K562 (cell line): ENCODE data around the gene PLSCR3. TPM values are rescaled to one million over a fixed set of nuclear protein-coding genes. Genes with fewer than 3 reads are reported as not detected.
A peak's percentile ranks its signal among the peaks of the same experiment; 100 is the strongest.

Source experiments
- ATAC-seq: fragments of 200-7000 bp; cut with Tn5 transposase; 3 replicates; pipeline ENCODE4 v1.9.1; 2020; ENCODE audit warnings: moderate library complexity
- BruUV-seq: library from RNA; stranded (reverse); fragments of 400-500 nt; replicated peaks from 2 replicates; lab custom pipeline; 2021; lab: Mats Ljungman, UMichigan
- CTCF ChIA-PET: fragments of 300-600 bp; formaldehyde crosslinking; extraction: SDS; loops from one replicate; lab custom pipeline; 2021; ENCODE audit warnings: low intra/inter-chr PET ratio; lab: Yijun Ruan, JAX
- POLR2A ChIA-PET: fragments of 300-600, 350-650 bp; sonication (Branson Sonifier 250); formaldehyde crosslinking; extraction: SDS; loops from one replicate; lab custom pipeline; 2021; ENCODE audit warnings: antibody characterized with exemption, inconsistent platforms; lab: Yijun Ruan, JAX
- DNase-seq, 4 experiments: peaks; one replicate each; pipeline versions ENCODE4 v3.0.0 to v3.0.0-alpha.2; 2011 to 2018; ENCODE audit warnings: low spot score in 3 of 4, mixed read lengths in 3 of 4; ENCODE audit errors: extremely low read depth in 1 of 4
- FAIRE-seq: peaks from 2 replicates; lab custom pipeline; 2011; peaks lifted over from hg19 to GRCh38; lab: Jason Lieb, UNC
- H2AFZ ChIP-seq: 2 replicates; pipeline ENCODE4 v1.6.0; 2011; ENCODE audit warnings: low read depth, low read length, control low read depth, inconsistent platforms
- H3K27ac ChIP-seq: fragments of 200-600 bp; 3 replicates; pipeline ENCODE4 v1.8.0; 2011; ENCODE audit warnings: low read depth, mild to moderate bottlenecking, control low read depth, inconsistent platforms, low read length, moderate library complexity, mixed read lengths; ENCODE audit errors: extremely low read depth
- H3K27me3 ChIP-seq, 2 experiments: fragments of 300-600 bp in 1 of 2; 2 replicates in 1 of 2; 3 replicates in 1 of 2; pipeline versions ENCODE4 v1.6.0 to v1.8.0; 2011; ENCODE audit warnings: inconsistent platforms in 2 of 2, low read length in 2 of 2, mild to moderate bottlenecking in 1 of 2, mixed read lengths in 1 of 2, moderate library complexity in 1 of 2; ENCODE audit not compliant: control insufficient read depth in 2 of 2, insufficient read depth in 2 of 2
- H3K36me3 ChIP-seq: fragments of 300-600 bp; 3 replicates; pipeline ENCODE4 v1.8.0; 2011; ENCODE audit warnings: mild to moderate bottlenecking, low read length, inconsistent platforms; ENCODE audit not compliant: control insufficient read depth, insufficient read depth
- H3K4me1 ChIP-seq, 2 experiments: fragments of 200-600 bp in 1 of 2; replicated peaks in 1 of 2; 2 replicates in 1 of 2; 3 replicates in 1 of 2; pipeline versions ENCODE4 v1.5.1 to v1.8.0; 2011; ENCODE audit warnings: inconsistent platforms in 2 of 2, low read length in 2 of 2, mild to moderate bottlenecking in 1 of 2, mixed read lengths in 1 of 2, moderate library complexity in 1 of 2; ENCODE audit not compliant: control insufficient read depth in 2 of 2, insufficient read depth in 2 of 2
- H3K4me2 ChIP-seq: 2 replicates; pipeline ENCODE4 v1.6.1; 2011; ENCODE audit warnings: low read length, control low read depth, inconsistent platforms, mixed read lengths; ENCODE audit not compliant: insufficient read depth
- H3K4me3 ChIP-seq: fragments of 200-600 bp; sonication (generic), shearing (Covaris generic); 2 replicates; pipeline ENCODE4 v1.5.1; 2016; ENCODE audit warnings: control low read depth, inconsistent platforms
- H3K79me2 ChIP-seq: fragments of 200-600 bp; 3 replicates; pipeline ENCODE4 v1.8.0; 2011; ENCODE audit warnings: low read length, inconsistent platforms; ENCODE audit not compliant: control insufficient read depth, insufficient read depth
- H3K9ac ChIP-seq, 2 experiments: 2 replicates each; pipeline versions ENCODE4 v1.6.0 to v1.6.1; 2011; ENCODE audit warnings: low read depth in 2 of 2, low read length in 2 of 2, control low read depth in 1 of 2, inconsistent platforms in 1 of 2, mild to moderate bottlenecking in 1 of 2, mixed read lengths in 1 of 2; ENCODE audit not compliant: insufficient read depth in 1 of 2
- H3K9me1 ChIP-seq: one replicate; pipeline ENCODE4 v1.6.0; 2011; ENCODE audit warnings: inconsistent platforms, mild to moderate bottlenecking, low read length, moderate library complexity; ENCODE audit not compliant: control insufficient read depth, insufficient read depth
- H3K9me3 ChIP-seq: replicated peaks from 2 replicates; pipeline ENCODE4 v1.5.1; 2011; ENCODE audit warnings: low read depth, low read length, inconsistent platforms; ENCODE audit not compliant: control insufficient read depth, insufficient read depth
- H4K20me1 ChIP-seq: replicated peaks from 2 replicates; pipeline ENCODE4 v1.6.1; 2011; ENCODE audit warnings: low read length, inconsistent platforms, mixed read lengths; ENCODE audit not compliant: control insufficient read depth, insufficient read depth
- CEBPG ChIP-seq, 3 experiments: fragments of 200-800 bp in 1 of 3; sonication (Bioruptor generic) in 1 of 3; sonication (generic) in 1 of 3; formaldehyde crosslinking in 1 of 3; IDR thresholded peaks in 2 of 3; conservative IDR thresholded peaks in 1 of 3; 2 replicates each; pipeline versions ENCODE4 v1.6.1 to v1.8.0; 2016 to 2022; ENCODE audit warnings: missing compliant biosample characterization in 2 of 3, missing genetic modification characterization in 2 of 3, mild to moderate bottlenecking in 1 of 3, missing genetic modification reagents in 1 of 3
- CHD2 ChIP-seq: IDR thresholded peaks from 2 replicates; pipeline ENCODE4 v1.6.1; 2011; ENCODE audit warnings: low read depth, low read length
- PHF8 ChIP-seq: fragments of 200-600 bp; sonication (generic); IDR thresholded peaks from 2 replicates; pipeline ENCODE4 v1.6.1; 2012; ENCODE audit warnings: mixed run types, mild to moderate bottlenecking, inconsistent platforms, low read length, moderate library complexity, borderline replicate concordance
- WGBS: fragments of 100-300 bp; shearing (Covaris generic); methylation state at CpG from one replicate; pipeline ENCODE4 v1.1.6; 2016; ENCODE audit warnings: low coverage, mixed read lengths; ENCODE audit not compliant: insufficient coverage; ENCODE audit errors: missing lambda C conversion rate; 5-methylcytosine and 5-hydroxymethylcytosine counted together
- in situ Hi-C: fragments of 300-500 bp; cut with MboI; formaldehyde crosslinking; loops from 4 replicates; pipeline ENCODE4 v1.15.0; 2018; ENCODE audit warnings: inconsistent platforms, mixed read lengths
- intact Hi-C: fragments of 100-400 bp; cut with micrococcal nuclease; formaldehyde crosslinking; loops from 2 replicates; pipeline ENCODE4 v1.14.2; 2022
- polyA plus RNA-seq, 8 experiments: library from polyadenylated mRNA; depleted of rRNA in 4 of 8; stranded (reverse) in 5 of 8; unstranded in 3 of 8; fragments of >200 nt; fragmentation: Nextera tagmentation in 2 of 8; fragmentation: Illumina TruSeq in 1 of 8; extraction: Ambion mirVana in 2 of 8; extraction: Trizol in 1 of 8; gene quantifications; 2 replicates each; pipeline versions ENCODE4 v1.2.1 to v1.2.3, GENCODE V29; 2011 to 2014; ENCODE audit warnings: inconsistent platforms in 1 of 8, missing spikeins in 1 of 8
- total RNA-seq, 7 experiments: library from RNA; depleted of rRNA in 6 of 7; stranded (reverse); fragments of >200 nt in 6 of 7; fragmentation: Illumina TruSeq in 2 of 7; extraction: Trizol in 2 of 7; gene quantifications; 2 replicates each; pipeline versions ENCODE4 v1.2.1 to v1.2.3, GENCODE V29; 2011 to 2021; ENCODE audit warnings: low replicate concordance in 1 of 7
- TF ChIP-seq, protein P1 (sequence below): sonication (generic); formaldehyde crosslinking; IDR thresholded peaks from 2 replicates; pipeline ENCODE4 v1.8.1; 2023; ENCODE audit warnings: mild to moderate bottlenecking, missing genetic modification reagents

PLSCR3 gene
- total and polyA plus RNA-seq, 9 of the 15 experiments (the other 6 are each of a cell fraction or from before 2014, with no cell fraction given) = 3.2 to 16.8 (median 4.5) TPM

DNA sequence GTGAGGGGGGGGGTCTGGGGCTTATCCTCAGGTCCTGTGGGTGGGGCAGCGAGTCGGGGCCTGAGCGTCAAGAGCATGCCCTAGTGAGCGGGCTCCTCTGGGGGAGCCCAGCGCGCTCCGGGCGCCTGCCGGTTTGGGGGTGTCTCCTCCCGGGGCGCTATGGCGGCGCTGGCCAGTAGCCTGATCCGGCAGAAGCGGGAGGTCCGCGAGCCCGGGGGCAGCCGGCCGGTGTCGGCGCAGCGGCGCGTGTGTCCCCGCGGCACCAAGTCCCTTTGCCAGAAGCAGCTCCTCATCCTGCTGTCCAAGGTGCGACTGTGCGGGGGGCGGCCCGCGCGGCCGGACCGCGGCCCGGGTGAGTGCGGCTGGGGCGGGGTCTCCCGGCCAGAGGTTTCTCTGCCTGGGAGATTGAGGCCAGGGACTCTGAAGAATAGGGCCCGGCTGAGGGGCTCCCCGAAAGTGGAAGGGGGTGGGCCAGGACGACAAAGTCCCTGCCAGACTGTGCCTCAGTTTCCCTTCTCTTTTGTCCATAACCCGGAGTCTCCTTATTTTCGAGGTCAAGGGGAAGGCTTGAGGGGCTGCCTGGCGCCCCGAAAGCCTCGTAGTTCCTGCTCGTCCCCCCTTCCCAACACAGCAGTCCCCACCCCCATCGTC, 45.3 kb upstream of the PLSCR3 start, which contains the start of gene FGF11:
Gene FGF11 (plus strand): TSS at position 51 of the 651 bp plus-strand sequence. CDS start 109 bp downstream, at position 160.
- Histone ChIP-seq H3K27ac (peak within 1 kb of the TSS; percentile 62; the same call in 1 of the 3 replicates), H3K4me1 (peaks cover 20 to 71% of the 10 kb centered on the region in 2 experiments; a peak in 4 of 5 replicates)
- in situ Hi-C loops = no loop called here

More for the DNA sequence above, 45.3 kb upstream of the PLSCR3 start, which contains the start of gene FGF11:
- Histone ChIP-seq H3K36me3 (no peaks in the 10 kb centered on the region), H3K9ac (peak within 1 kb of the TSS; percentile 68 to 92; a peak in 3 of 4 replicates), H3K9me1 (peaks cover 3% of the 10 kb centered on the region), H3K4me3 (peak within 1 kb of the TSS; percentile 52), H2AFZ (peak within 1 kb of the TSS; percentile 89), H3K9me3 (no peaks in the 10 kb centered on the region), H3K79me2 (peaks cover 7% of the 10 kb centered on the region; the same call in 2 of the 3 replicates), H3K27me3 (no peaks in the 10 kb centered on the region), H4K20me1 (no peaks in the 10 kb centered on the region), H3K4me2 (peak within 1 kb of the TSS; percentile 76)
- FAIRE-seq = no peak
- CTCF ChIA-PET = no interaction called here
- DNase-seq = no peak
- intact Hi-C loops = loop anchor here (5.0 kb wide), 2 partner anchors 37 to 43 kb away; partner anchors contain the start of genes POLR2A, SLC35G6 and TMEM256
- POLR2A ChIA-PET = interaction anchor here (0.8 kb wide), 1 partner anchor 117 kb away, joined by 3 read pairs; no protein-coding TSS in a partner anchor
- WGBS = 61% methylated on average over 14 of the region's 50 CpGs
- TF ChIP-seq PHF8 (peak; percentile 13; the same call in 1 of the 2 replicates), CHD2 (peak; percentile 32; the same call in 1 of the 2 replicates), CEBPG (CRISPR knock-in tag; IDR thresholded peaks at IDR 0.05) (no peak), CEBPG (tag; conservative IDR thresholded peaks at IDR 0.05 in 1 of 2, IDR thresholded peaks at IDR 0.05 in 1 of 2) (no peak)
- TF ChIP-seq, protein P1, sequence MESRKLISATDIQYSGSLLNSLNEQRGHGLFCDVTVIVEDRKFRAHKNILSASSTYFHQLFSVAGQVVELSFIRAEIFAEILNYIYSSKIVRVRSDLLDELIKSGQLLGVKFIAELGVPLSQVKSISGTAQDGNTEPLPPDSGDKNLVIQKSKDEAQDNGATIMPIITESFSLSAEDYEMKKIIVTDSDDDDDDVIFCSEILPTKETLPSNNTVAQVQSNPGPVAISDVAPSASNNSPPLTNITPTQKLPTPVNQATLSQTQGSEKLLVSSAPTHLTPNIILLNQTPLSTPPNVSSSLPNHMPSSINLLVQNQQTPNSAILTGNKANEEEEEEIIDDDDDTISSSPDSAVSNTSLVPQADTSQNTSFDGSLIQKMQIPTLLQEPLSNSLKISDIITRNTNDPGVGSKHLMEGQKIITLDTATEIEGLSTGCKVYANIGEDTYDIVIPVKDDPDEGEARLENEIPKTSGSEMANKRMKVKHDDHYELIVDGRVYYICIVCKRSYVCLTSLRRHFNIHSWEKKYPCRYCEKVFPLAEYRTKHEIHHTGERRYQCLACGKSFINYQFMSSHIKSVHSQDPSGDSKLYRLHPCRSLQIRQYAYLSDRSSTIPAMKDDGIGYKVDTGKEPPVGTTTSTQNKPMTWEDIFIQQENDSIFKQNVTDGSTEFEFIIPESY (CRISPR knock-in tag) = peak; percentile 88
- no TSS peak for BruUV-seq
- ATAC-seq = no peak
